GM21390 (cell line): ENCODE results near the gene NCOR2.

Experiments used
- ATAC-seq: cut with Tn5 transposase; IDR thresholded peaks from one replicate; pipeline ENCODE4 v1.9.1; 2021; ENCODE audit not compliant: unreplicated experiment

NCOR2 gene

GRCh38 chr12:124566997-124567672, at the start of gene NCOR2:
TSS of gene NCOR2 (minus strand) at chr12:124567612. CDS start at chr12:124495251, 72,361 bp downstream.
- peak; percentile 21 for ATAC-seq

GRCh38 chr12:124616394-124617221, 49.2 kb upstream of the NCOR2 start:
- no peak for ATAC-seq

DNA sequence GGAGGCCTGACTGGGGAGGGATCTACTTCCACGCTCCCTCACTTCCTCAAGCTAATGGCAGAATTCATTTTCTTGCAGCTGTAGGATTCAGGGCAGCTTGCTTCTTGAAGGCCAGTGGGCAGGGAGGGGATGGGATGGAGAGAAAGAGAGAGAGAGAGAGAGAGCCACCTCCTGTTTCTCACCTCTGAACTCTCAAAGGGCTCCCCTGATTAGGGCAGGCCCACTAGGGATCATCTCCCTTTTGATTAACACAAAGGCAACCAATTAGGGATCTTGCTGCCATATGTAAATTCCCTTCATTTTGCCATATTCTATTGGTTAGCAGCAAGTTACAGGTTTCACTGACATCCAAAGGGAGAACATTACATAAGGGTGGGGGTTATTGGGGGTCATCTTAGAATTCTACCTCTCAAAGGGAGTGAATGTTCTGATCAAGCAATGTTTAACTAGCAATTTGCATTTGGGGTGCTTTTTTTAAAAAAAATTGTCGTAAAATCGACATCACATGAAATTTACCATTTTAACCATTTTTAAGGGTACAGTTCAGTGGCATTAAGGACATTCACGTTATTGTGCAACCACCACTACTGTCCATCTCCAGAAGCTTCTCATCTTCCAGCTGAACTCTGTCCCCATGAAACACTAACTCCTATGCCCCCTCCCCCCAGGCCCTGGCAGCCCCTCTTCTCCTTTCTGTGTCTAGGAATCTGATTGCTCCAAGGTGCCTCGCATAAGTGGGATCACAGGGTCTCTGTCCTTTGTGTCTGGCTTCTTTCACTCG, 47.3 kb upstream of the NCOR2 start:
- ATAC-seq: no peak

DNA sequence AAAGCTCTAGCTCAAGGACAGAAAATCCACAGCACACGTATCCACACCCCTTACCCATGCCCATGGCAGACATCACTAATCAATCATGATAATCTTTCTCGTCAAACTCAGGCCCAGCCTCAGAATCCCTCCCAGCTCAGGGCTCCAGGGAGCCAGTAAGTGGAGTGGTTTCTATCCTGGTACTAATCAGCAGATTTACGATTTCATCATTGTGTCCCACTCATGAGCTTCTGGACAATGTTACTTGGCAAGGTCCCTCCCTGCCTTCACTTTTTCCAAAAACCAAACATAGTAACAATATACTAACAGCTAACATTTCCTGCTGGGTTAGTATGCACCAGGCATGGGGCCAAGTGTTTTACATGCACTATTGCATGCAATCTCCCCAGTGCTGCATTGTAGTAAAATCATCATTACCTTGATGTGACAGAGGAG, 45.8 kb upstream of the NCOR2 start:
- no peak for ATAC-seq

DNA sequence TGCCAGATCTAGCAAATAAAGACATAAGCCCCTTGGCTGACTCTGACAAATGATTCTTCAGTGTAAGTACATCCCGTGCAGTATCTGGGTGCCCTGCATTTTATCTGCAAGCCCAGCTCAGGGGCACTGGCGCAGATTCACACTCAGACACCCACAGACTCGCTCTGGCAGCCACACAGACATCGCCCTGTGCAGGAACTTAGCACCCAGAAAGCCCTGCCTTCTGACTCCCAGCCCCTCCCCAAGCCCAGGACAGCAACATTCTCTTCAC, 44.9 kb upstream of the NCOR2 start:
- ATAC-seq: no peak

DNA sequence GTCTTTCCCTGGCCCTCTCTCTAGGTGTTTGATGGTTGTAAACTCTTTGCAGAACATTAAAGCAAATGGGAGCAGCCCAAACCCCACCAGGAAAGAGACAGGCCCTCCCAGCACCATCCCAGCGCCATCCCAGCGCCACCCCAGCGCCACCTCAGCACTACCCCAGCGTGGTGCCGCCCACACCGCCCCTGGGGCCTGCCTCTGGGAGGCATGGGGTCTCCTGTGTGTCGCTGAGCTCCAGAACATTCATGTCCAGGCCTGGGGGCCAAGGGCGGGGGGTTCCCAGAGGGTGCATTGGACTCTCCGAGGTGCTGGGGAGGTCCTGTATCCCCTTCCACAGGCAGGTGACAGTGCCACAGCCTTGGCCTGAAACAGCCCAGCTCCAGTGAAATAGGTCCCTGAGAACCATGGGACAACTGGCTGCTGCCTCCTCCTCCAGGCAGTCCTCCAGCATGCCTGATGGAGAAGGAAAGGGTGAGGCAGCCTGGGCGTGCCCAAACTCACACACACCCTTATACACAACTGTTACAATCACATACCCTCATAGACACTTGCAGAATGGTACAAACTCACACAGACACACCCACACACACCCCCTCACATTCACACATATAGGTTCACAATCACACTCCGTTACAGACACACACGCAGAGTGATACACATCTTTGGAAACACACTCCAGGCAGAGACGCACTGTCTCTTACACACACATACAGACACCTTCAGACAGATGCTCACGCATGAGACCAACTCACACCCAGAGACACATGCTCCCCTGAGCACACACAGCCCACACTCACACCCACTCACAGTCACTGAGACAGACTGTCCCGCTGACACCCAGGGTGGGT, 44.4 kb upstream of the NCOR2 start:
- ATAC-seq: no peak

GRCh38 chr12:124610629-124611558, 43.5 kb upstream of the NCOR2 start:
- no peak for ATAC-seq

GRCh38 chr12:124610021-124610612, 42.7 kb upstream of the NCOR2 start:
- no peak for ATAC-seq

DNA sequence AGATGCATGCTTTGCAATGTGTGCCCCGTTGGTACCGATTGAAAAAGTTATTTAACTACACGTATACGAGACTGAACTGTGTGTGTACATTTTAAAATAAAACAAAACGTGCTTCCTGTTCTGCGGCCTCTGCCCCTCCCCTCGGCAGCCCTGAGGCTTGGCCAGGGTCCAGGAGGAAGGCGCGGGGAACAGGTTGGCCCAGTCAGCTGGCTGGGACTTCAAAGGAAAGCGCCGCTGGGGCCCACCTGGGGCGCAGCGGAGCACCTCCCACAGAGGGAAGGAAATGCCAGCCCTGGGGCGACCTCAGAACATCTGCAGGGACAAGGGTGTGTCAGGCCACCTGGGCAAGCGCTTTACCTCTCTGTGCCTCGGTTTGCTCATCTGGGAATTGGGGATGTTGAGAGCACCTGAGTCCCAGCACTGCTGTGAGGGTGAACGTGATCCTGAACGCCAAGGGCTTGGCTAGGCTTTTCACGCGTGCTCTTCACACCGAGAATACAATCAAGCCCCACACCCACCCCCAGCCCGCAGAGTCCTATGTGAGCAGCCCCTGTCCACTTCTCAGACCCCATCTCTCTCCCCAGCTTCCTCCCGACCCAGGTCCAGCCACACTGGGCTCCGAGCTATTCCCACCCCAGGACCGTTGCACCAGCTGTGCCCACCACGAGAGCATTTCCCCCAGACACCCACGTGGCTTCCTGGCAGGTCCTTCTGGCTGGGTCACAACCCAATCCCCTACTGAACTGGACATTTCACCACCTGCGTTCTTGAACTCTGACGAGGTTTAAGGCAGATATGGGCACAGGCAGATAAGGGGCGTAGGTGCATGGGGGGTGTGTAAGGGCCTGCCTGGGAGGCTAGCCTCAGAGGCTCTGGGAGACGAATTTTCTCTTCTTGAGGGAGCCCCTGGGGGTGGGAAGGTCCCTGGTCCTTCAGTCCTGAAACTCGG, 41.9 kb upstream of the NCOR2 start:
- peak; percentile 80 for ATAC-seq

DNA sequence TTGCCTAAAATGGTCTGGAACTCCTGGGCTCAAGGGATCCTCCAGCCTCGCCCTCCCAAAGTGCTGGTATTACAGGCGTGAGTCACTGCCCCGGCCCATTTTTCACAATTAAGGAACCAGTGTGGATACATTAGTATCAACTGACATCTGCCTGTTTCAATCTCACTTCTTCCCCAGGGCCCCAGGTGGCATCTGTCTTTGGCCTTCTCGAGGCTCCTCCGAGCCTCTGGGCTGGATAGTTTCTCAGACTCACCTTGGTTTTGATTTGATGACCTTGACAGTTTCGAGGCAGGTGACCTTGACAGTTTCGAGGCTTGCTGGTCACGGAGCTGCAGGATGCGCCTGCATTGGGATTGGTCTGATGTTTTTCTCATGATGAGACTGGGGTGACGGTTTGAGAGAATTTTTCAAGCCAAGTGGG, 41.0 kb upstream of the NCOR2 start:
- peak; percentile 7 for ATAC-seq

- ATAC-seq: no peak
Observed at GRCh38 chr12:124607681-124608425, 40.4 kb upstream of the NCOR2 start.

GRCh38 chr12:124605883-124606774, 38.7 kb upstream of the NCOR2 start:
- no peak for ATAC-seq

GRCh38 chr12:124605150-124605882, 37.9 kb upstream of the NCOR2 start:
- no peak for ATAC-seq

DNA sequence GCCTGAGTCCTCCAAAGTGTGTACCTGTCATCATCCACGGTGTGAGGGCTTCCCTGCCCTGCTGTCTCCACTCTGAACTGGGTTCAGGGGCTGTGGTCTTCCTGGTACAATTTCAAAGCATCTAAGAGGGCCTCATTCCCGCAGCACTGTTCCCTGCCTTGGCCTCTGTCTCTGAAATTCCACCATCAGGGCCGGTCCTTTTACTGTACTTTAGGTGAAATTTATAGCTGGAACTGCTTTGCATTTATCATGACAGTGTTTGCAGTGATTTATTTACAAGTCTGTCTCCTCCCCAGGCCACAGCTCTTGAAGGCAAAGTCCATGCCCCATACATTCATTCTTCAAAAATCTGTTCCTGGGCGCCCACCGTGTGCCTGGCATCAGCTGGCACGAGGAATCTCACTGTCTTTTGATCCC, 36.9 kb upstream of the NCOR2 start:
- no peak for ATAC-seq

DNA sequence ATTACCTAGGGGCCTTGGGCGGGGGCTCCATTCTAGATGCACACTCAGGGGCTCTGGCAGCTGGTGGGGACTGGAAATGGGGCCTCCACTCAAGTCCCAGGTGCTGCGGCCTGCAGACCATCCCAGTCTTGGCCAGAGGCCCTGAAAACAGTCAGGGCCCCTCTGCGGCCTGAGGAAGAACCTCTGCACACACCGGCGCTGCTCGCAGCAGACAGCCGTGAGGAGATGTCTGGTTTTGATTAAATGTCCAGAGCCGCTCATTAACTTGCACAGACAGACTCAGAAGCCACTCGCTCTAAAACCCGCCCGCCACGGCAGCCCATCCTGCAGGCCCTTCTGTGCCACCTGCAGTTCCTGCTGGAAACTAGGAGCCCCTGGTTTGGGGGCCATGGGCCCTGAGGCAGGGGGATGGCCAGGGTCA, 36.4 kb upstream of the NCOR2 start:
- no peak for ATAC-seq

- no peak for ATAC-seq
Observed at GRCh38 chr12:124603100-124603541, 35.7 kb upstream of the NCOR2 start.
